HEK293 (cell line): ENCODE measurements around the gene ADCY1.

Experiments used
- CTCF ChIA-PET: fragments of 350-600 bp; formaldehyde crosslinking; extraction: SDS; loops from one replicate; lab custom pipeline; 2021; ENCODE audit warnings: antibody characterized with exemption; lab: Yijun Ruan, JAX
- POLR2A ChIA-PET: fragments of 300-600 bp; formaldehyde crosslinking; extraction: SDS; loops from one replicate; lab custom pipeline; 2020; ENCODE audit warnings: antibody characterized with exemption, inconsistent platforms; lab: Yijun Ruan, JAX
- H3K27ac ChIP-seq: fragments of 200-500 bp; sonication (Bioruptor generic); 2 replicates; pipeline ENCODE4 v1.5.1; 2014; ENCODE audit warnings: low read depth, low read length, control low read depth, inconsistent platforms; ENCODE audit errors: extremely low read depth
- H3K36me3 ChIP-seq, 2 experiments: fragments of 200-500 bp in 1 of 2; sonication (Bioruptor generic) in 1 of 2; 1 replicate in 1 of 2; 2 replicates in 1 of 2; pipeline ENCODE4 v1.5.1; 2014 to 2017; ENCODE audit warnings: inconsistent platforms in 2 of 2, low read length in 2 of 2; ENCODE audit not compliant: control insufficient read depth in 2 of 2, insufficient read depth in 1 of 2
- H3K4me1 ChIP-seq: fragments of 200-500 bp; sonication (Bioruptor generic); 2 replicates; pipeline ENCODE4 v1.5.1; 2014; ENCODE audit warnings: mild to moderate bottlenecking, low read length, inconsistent platforms; ENCODE audit not compliant: control insufficient read depth, insufficient read depth
- H3K4me3 ChIP-seq: 2 replicates; pipeline ENCODE4 v1.5.1; 2011; ENCODE audit warnings: low read depth, mild to moderate bottlenecking, control low read depth, low read length, moderate library complexity
- H3K9me3 ChIP-seq: fragments of 200-500 bp; sonication (Bioruptor generic); 2 replicates; pipeline ENCODE4 v1.5.1; 2014; ENCODE audit warnings: low read depth, low read length, inconsistent platforms; ENCODE audit not compliant: control insufficient read depth, insufficient read depth
- AEBP2 ChIP-seq: fragments of 450-650 bp; formaldehyde crosslinking; IDR thresholded peaks from 2 replicates; pipeline ENCODE4 v1.5.1; 2016; ENCODE audit warnings: missing biosample characterization, missing genetic modification characterization, borderline replicate concordance
- HOXD13 ChIP-seq: sonication (generic); formaldehyde crosslinking; IDR thresholded peaks from 2 replicates; pipeline ENCODE4 v1.8.0; 2022; ENCODE audit warnings: missing genetic modification reagents, borderline replicate concordance
- OSR2 ChIP-seq: fragments of 450-650 bp; formaldehyde crosslinking; IDR thresholded peaks from 2 replicates; pipeline ENCODE4 v1.5.1; 2016; ENCODE audit warnings: missing biosample characterization, missing genetic modification characterization
- PRDM1 ChIP-seq: fragments of 450-650 bp; formaldehyde crosslinking; IDR thresholded peaks from 2 replicates; pipeline ENCODE4; 2016; ENCODE audit warnings: missing biosample characterization, missing genetic modification characterization
- PRDM4 ChIP-seq: fragments of 450-650 bp; formaldehyde crosslinking; IDR thresholded peaks from 2 replicates; pipeline ENCODE4 v1.5.1; 2017; ENCODE audit warnings: missing biosample characterization, missing genetic modification characterization
- TCF7L2 ChIP-seq: IDR thresholded peaks from 2 replicates; pipeline ENCODE4 v1.6.1; 2011; ENCODE audit warnings: low read depth, mild to moderate bottlenecking, inconsistent platforms, low read length, moderate library complexity, borderline replicate concordance
- ZBTB11 ChIP-seq: fragments of 450-650 bp; formaldehyde crosslinking; conservative IDR thresholded peaks from 2 replicates; pipeline ENCODE4 v1.5.1; 2016; ENCODE audit warnings: low read depth, missing biosample characterization, missing genetic modification characterization
- ZBTB48 ChIP-seq: fragments of 450-650 bp; formaldehyde crosslinking; IDR thresholded peaks from 2 replicates; pipeline ENCODE4 v1.5.1; 2016; ENCODE audit warnings: missing biosample characterization, missing genetic modification characterization
- ZNF138 ChIP-seq: fragments of 450-650 bp; formaldehyde crosslinking; IDR thresholded peaks from 2 replicates; pipeline ENCODE4 v1.5.1; 2016; ENCODE audit warnings: missing biosample characterization, missing genetic modification characterization, borderline replicate concordance
- ZNF16 ChIP-seq: fragments of 450-650 bp; formaldehyde crosslinking; IDR thresholded peaks from 2 replicates; pipeline ENCODE4 v1.5.1; 2016; ENCODE audit warnings: low read depth, missing biosample characterization, missing genetic modification characterization
- ZNF174 ChIP-seq: fragments of 450-650 bp; formaldehyde crosslinking; IDR thresholded peaks from 2 replicates; pipeline ENCODE4 v1.5.0; 2017; ENCODE audit warnings: missing biosample characterization, mild to moderate bottlenecking, missing genetic modification characterization
- ZNF391 ChIP-seq: fragments of 450-650 bp; formaldehyde crosslinking; IDR thresholded peaks from 2 replicates; pipeline ENCODE4 v1.5.1; 2016; ENCODE audit warnings: low read depth, missing biosample characterization, missing genetic modification characterization, borderline replicate concordance
- ZNF473 ChIP-seq: fragments of 450-650 bp; formaldehyde crosslinking; IDR thresholded peaks from 2 replicates; pipeline ENCODE4 v1.5.1; 2017; ENCODE audit warnings: missing biosample characterization, missing genetic modification characterization
- ZNF548 ChIP-seq: fragments of 450-650 bp; formaldehyde crosslinking; IDR thresholded peaks from 2 replicates; pipeline ENCODE4 v1.5.1; 2016; ENCODE audit warnings: missing biosample characterization, missing genetic modification characterization
- ZNF555 ChIP-seq: fragments of 450-650 bp; formaldehyde crosslinking; conservative IDR thresholded peaks from 2 replicates; pipeline ENCODE4 v1.5.1; 2017; ENCODE audit warnings: missing biosample characterization, mild to moderate bottlenecking, missing genetic modification characterization, inconsistent platforms
- ZNF623 ChIP-seq: fragments of 450-650 bp; formaldehyde crosslinking; IDR thresholded peaks from 2 replicates; pipeline ENCODE4 v1.5.1; 2016; ENCODE audit warnings: missing biosample characterization, missing genetic modification characterization
- ZNF626 ChIP-seq: fragments of 450-650 bp; sonication (Bioruptor Pico); formaldehyde crosslinking; IDR thresholded peaks from 2 replicates; pipeline ENCODE4 v1.5.1; 2018; ENCODE audit warnings: missing biosample characterization, missing genetic modification characterization, inconsistent platforms
- ZNF791 ChIP-seq: fragments of 450-650 bp; formaldehyde crosslinking; IDR thresholded peaks from 2 replicates; pipeline ENCODE4 v1.5.1; 2016; ENCODE audit warnings: missing biosample characterization, missing genetic modification characterization
- ZNF830 ChIP-seq: fragments of 450-650 bp; IDR thresholded peaks from 2 replicates; pipeline ENCODE4 v1.5.0; 2018; ENCODE audit warnings: missing biosample characterization, missing genetic modification characterization, low read depth, mild to moderate bottlenecking, moderate library complexity

Gene ADCY1

GRCh38 chr7:45566961-45567360, 7.2 kb upstream of the ADCY1 start:
- Histone ChIP-seq H3K9me3 (no peaks in the 10 kb centered on the region), H3K4me1 (no peaks in the 10 kb centered on the region), H3K27ac (no peak overlapping the region), H3K36me3 (no peaks in the 10 kb centered on the region), H3K4me3 (no peak overlapping the region)
- ChIA-PET CTCF (no interaction called here), POLR2A (interaction anchor here (1.0 kb wide), 1 partner anchor 11 kb away, joined by 3 read pairs; no protein-coding TSS in a partner anchor)
- no peak for TF ChIP-seq ZNF391 (tag by site-specific recombination)
- no peak for TF ChIP-seq AEBP2
- TF ChIP-seq ZNF626 (tag by site-specific recombination) = no peak

DNA sequence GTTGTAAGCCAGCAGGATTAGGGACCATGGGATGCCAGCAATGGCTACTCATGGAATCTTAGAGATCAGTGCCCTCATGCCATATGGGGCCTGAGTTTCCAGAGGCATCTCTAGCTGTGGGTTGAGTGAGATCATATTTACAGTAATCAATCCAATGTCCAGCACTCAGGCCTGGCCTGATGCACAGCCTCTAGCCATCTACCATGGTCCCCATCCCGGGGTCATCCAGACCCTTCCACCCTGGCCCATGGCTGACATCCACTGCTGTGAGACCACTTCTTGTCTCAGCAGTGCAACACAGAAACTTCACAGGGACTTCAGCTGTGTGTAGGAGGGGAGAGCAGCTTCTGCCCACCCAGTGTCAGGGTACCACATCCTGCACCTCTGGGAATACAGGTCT, 6.5 kb upstream of the ADCY1 start:
- TF ChIP-seq PRDM1 (no peak), ZNF830 (no peak), HOXD13 (CRISPR knock-in tag) (no peak), ZNF791 (tag by site-specific recombination) (no peak), ZNF174 (tag by site-specific recombination) (no peak), OSR2 (tag by site-specific recombination) (no peak), ZNF16 (no peak), ZBTB11 (tag by site-specific recombination) (no peak), TCF7L2 (no peak), ZNF473 (no peak), ZNF555 (no peak), ZNF138 (tag by site-specific recombination) (no peak), PRDM4 (tag by site-specific recombination) (no peak), AEBP2 (no peak), ZNF548 (tag by site-specific recombination) (no peak), ZNF623 (tag by site-specific recombination) (no peak), ZBTB48 (tag by site-specific recombination) (no peak)
- no peak overlapping the region for H3K27ac ChIP-seq
- no peaks in the 10 kb centered on the region for H3K4me1 ChIP-seq
- no peaks in the 10 kb centered on the region for H3K36me3 ChIP-seq
- H3K4me3 ChIP-seq = no peak overlapping the region
- ChIA-PET POLR2A (interaction anchor here (1.0 kb wide), 1 partner anchor 10 kb away, joined by 3 read pairs; no protein-coding TSS in a partner anchor), CTCF (no interaction called here)
- H3K9me3 ChIP-seq = no peaks in the 10 kb centered on the region
